Omental fat pad (tissue), 4 donors: Measurements from ENCODE around the gene CCDC175. TPM values are rescaled to one million over a fixed set of nuclear protein-coding genes. Genes with fewer than 3 reads are reported as not detected.

Experiments used
- ATAC-seq: fragments of 150-250 bp; one replicate; pipeline ENCODE4 v1.9.1; 2016; ENCODE audit warnings: mild to moderate bottlenecking, moderate library complexity; ENCODE audit not compliant: low FRiP score
- DNase-seq: peaks from one replicate; pipeline ENCODE4 v3.0.0-alpha.2; 2019; ENCODE audit warnings: low spot score
- total RNA-seq, 4 donors: library from RNA; depleted of rRNA; stranded (reverse); fragments of >200 nt; gene quantifications; one replicate each; pipeline ENCODE4 v1.1.0, GENCODE V29; 2016
- TF ChIP-seq, protein P1 (sequence below), 3 donors: fragments of 450-650 bp; IDR thresholded peaks; one replicate each; pipeline ENCODE4 v1.5.1; 2016 to 2017; ENCODE audit warnings: antibody characterized with exemption in 3 of 3, mild to moderate bottlenecking in 3 of 3, moderate library complexity in 2 of 3

CCDC175 gene
- total RNA-seq, 4 donors from 2014 or later: not detected

DNA sequence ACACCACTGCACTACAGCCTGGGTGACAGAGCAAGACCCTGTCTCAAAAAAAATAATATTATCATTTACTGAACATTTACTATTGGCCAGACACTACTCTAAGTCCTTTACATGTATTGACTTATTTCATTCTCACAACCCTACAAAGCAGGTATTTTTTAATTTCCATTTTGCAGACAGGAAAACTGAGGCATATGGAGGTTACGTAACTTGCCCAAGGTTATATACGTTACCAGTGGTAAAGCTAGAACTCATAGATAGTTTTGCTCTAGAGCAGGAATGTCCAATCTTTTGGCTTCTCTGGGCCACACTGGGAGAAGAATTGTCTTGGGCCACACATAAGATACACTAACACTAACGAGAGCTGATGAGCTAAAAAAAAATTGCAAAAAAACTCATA, 98.1 kb downstream of the CCDC175 start:
- ATAC-seq (no peak), DNase-seq (no peak)
- TF ChIP-seq, protein P1, sequence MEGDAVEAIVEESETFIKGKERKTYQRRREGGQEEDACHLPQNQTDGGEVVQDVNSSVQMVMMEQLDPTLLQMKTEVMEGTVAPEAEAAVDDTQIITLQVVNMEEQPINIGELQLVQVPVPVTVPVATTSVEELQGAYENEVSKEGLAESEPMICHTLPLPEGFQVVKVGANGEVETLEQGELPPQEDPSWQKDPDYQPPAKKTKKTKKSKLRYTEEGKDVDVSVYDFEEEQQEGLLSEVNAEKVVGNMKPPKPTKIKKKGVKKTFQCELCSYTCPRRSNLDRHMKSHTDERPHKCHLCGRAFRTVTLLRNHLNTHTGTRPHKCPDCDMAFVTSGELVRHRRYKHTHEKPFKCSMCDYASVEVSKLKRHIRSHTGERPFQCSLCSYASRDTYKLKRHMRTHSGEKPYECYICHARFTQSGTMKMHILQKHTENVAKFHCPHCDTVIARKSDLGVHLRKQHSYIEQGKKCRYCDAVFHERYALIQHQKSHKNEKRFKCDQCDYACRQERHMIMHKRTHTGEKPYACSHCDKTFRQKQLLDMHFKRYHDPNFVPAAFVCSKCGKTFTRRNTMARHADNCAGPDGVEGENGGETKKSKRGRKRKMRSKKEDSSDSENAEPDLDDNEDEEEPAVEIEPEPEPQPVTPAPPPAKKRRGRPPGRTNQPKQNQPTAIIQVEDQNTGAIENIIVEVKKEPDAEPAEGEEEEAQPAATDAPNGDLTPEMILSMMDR (IDR thresholded peaks at IDR 0.05): no peak

DNA sequence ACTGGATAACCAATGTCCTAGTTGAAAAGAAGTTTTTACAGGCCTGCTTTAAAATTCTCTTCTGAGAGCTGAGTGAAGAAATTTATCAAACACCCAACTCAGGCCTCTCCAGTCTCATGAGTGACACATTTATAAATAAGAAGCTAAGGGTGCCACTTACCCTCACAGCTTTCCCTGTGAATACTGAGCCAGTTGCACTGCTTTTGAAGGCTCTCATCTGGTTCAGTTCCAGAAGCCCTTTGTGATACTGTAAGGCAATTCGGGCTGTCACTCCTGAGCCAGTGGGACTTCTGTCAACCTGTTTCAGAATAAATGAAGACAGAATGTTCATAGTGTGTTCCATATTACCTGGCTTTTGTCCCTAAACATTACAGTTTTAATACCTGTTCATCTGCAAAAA, 100.9 kb downstream of the CCDC175 start:
- ATAC-seq (no peak), DNase-seq (no peak)
- TF ChIP-seq, protein P1 (IDR thresholded peaks at IDR 0.05): no peak

DNA sequence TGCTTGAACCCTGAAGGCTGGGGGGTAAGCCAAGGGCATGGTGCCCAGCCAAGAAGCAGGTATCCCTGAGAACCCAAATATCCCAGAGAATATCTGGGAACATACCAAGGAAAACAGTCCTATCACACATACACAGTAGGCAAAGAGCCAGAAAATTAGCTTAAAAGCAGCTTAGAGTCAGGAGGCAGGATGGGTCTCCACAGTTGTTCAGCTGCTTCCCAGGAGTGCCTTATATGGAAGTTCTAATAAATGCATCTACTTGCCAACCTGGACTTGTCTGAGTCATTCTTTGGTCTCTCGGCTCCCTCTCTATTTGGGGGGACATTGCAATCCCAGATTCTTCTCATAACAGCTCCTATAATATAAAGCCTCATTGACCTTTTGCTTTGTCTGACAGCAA, 102.4 kb downstream of the CCDC175 start:
- ATAC-seq: no peak
- TF ChIP-seq, protein P1 (IDR thresholded peaks at IDR 0.05): no peak

DNA sequence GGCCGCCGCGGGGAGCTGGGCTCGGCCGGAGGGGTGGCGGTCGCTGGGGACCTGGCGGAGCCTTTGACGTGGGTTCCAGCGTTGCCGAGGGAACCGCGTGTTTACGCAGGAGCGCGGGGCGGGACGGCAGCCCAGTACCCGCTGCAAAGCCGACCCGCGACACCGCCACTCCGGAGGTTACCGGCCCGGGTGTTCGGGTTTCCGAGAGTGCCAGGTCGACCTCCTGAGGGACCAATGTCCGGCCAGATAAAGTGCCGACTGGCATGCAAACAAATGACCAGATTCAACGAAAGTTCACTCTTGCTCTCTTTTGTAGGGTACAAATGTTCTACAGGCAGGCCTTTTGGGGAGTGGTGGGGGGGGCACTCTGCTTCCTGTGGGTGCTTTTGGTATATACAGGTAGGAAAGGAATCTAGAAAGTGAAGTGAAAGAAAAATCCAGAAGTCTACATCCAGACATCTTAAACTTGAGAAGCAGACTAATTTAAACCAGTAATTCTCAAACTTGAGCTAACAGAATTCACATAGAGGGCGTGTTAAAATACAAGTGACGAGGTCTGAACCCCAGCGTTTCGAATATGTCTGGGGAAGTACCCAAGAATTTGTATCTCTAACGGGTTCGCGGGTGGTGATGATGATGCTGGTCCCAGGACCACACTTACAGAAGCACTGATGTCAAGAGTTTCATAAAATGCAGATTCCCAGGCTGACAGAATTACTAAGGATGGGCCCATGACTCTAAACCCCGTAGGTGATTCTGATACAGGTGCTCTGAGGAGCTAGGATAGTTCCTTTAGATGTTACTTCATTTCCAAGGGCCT, 111.1 kb downstream of the CCDC175 start, which contains the start of gene GPR135:
GPR135 (minus strand) TSS at position 65 of the 820 bp plus-strand sequence. CDS start 154 bp downstream, outside the sequence.
- DNase-seq (no peak), ATAC-seq (peak; percentile 38)
- TF ChIP-seq, protein P1 (IDR thresholded peaks at IDR 0.05): no peak

More for the DNA sequence above, 102.4 kb downstream of the CCDC175 start:
- no peak for DNase-seq

DNA sequence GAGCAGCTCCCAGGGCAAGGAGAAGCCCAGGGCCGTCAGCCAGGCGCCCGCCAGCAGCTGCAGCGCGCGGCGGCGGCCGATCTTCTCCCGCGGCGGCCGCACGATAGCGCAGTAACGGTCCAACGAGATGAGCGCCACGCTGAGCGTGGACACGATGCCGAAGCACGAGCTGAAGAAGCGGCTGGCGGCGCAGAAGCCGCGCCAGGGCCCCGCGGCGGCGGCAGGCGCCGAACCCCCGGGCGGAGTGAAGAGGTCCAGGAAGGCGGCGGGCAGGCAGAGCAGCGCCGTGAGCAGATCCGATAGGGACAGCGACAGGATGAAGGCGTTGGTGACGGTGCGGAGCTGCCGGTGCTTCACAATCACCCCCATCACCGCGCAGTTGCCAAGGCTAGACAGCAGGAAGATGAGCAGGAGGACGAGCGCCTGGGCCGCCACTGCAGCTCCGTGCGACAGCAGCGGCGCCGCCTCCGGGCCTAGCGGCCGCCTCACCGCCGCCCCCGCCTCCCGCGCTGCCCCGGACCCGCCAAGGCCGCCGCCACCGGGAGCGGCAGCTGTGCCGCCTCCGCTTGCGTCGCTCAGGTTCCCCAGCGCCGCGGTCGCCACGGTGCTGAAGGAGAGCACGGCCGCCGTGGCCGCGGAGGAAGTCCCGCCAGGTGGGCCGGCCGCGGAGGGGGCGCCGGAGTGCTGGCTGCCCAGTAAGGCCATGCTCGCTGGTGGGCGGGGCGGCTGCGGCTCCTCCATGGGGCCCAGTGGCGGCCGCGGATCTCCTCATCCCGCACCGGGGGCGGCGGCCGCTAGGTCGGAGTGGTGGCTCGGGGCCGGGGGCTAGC, 111.9 kb downstream of the CCDC175 start:
- TF ChIP-seq, protein P1 (IDR thresholded peaks at IDR 0.05): no peak
- DNase-seq: peak; percentile 37

DNA sequence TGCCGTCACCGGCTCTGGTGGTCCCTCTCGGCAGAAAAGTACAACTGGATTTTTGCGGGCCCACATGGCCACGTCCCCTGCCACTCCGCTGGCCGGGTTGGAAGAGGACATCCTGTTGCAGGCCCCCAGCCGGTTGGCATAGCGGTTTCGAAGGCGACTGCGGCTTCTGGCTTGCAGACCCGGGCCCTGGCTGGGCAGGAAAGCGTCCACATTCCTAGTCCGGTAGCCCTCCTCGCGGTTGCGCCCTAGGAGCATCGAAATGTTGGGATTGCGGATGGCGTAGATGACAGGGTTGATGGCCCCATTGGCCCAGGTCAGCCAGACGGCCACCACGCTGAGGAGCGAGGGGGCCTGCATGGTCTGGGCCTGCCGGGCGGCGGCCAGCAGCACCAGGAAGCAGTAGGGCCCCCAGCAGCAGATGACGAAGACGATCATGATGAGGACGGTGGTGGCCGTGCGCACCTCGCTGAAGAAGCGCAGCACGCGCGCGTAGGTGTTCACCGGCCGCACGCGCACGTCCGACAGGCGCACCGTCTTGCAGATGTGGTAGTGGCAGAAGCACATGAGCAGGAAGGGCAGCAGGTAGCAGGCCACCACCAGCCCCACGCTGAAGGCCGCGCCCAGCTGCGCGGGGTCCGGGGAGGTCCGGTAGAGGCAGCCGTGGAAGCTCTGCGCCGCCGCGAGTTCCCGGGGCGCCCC, 112.7 kb downstream of the CCDC175 start:
- peak; percentile 29 for ATAC-seq

More for the DNA sequence above, 111.9 kb downstream of the CCDC175 start:
- peak; percentile 86 for ATAC-seq

More for the DNA sequence above, 112.7 kb downstream of the CCDC175 start:
- DNase-seq: no peak
- TF ChIP-seq, protein P1 (IDR thresholded peaks at IDR 0.05): no peak
